ENCODE measurements around the gene C2CD4A. TPM values are rescaled to one million over a fixed set of nuclear protein-coding genes. Genes with fewer than 3 reads are reported as not detected.
A peak's percentile ranks its signal among the peaks of the same experiment; 100 is the strongest.

Gene C2CD4A
- total RNA-seq, 4 donors from 2014 or later = 0.33 TPM; not detected in 3

- peaks cover 13 to 30% (median 26%) of the 10 kb centered on the region in 4 donors for H3K4me1 ChIP-seq
- WGBS = 79% methylated on average over 5 of the region's 5 CpGs
- DNase-seq (ENCODE audit: extremely low spot score) = no peak
- H3K4me3 ChIP-seq = no peak overlapping the region
- no peak for TF ChIP-seq CTCF (IDR thresholded peaks at IDR 0.05)
- no peak for TF ChIP-seq POLR2AphosphoS5 (IDR thresholded peaks at IDR 0.05)
- no peak for TF ChIP-seq POLR2A (IDR thresholded peaks at IDR 0.05; ENCODE audit: low read depth)
- no peak for TF ChIP-seq EP300 (IDR thresholded peaks at IDR 0.05)
- no peak overlapping the region for H3K27ac ChIP-seq (replicated peaks in 1 of 4)
- no peaks in the 10 kb centered on the region for H3K36me3 ChIP-seq
- peaks cover 0 to 39% (median 11%) of the 10 kb centered on the region in 4 donors for H3K27me3 ChIP-seq
- intact Hi-C loops (cut with DNase I) = no loop called here
- no peaks in the 10 kb centered on the region for H3K9me3 ChIP-seq
Observed at GRCh38 chr15:62069551-62069950, 2.8 kb downstream of the C2CD4A start.

GRCh38 chr15:62071711-62072308 is 5.0 kb downstream of the C2CD4A start:
- Histone ChIP-seq H3K27me3 (peaks cover 0 to 30% (median 5%) of the 10 kb centered on the region in 4 donors), H3K4me3 (no peak overlapping the region), H3K4me1 (peaks cover 8 to 24% (median 21%) of the 10 kb centered on the region in 4 donors), H3K36me3 (no peaks in the 10 kb centered on the region), H3K27ac (replicated peaks in 1 of 4) (no peak overlapping the region), H3K9me3 (no peaks in the 10 kb centered on the region)
- DNase-seq (ENCODE audit: extremely low spot score) = no peak
- TF ChIP-seq POLR2AphosphoS5 (IDR thresholded peaks at IDR 0.05) (no peak), EP300 (IDR thresholded peaks at IDR 0.05) (no peak), CTCF (IDR thresholded peaks at IDR 0.05) (peak; percentile 61 to 73 (median 67)), POLR2A (IDR thresholded peaks at IDR 0.05; ENCODE audit: low read depth) (no peak)
- intact Hi-C loops (cut with DNase I) = no loop called here

- H3K9me3 ChIP-seq = no peaks in the 10 kb centered on the region
- no peaks in the 10 kb centered on the region for H3K36me3 ChIP-seq
- intact Hi-C loops (cut with DNase I) = loop anchor here (5.0 kb wide), 1 partner anchor 232 kb away; no protein-coding TSS in a partner anchor
- no peak for DNase-seq (ENCODE audit: extremely low spot score)
- no peaks in the 10 kb centered on the region for H3K4me1 ChIP-seq
- no peak overlapping the region for H3K27ac ChIP-seq (replicated peaks in 1 of 4)
- TF ChIP-seq POLR2AphosphoS5 (IDR thresholded peaks at IDR 0.05) = no peak
- no peak for TF ChIP-seq POLR2A (IDR thresholded peaks at IDR 0.05; ENCODE audit: low read depth)
- no peak for TF ChIP-seq EP300 (IDR thresholded peaks at IDR 0.05)
- TF ChIP-seq CTCF (IDR thresholded peaks at IDR 0.05) = no peak
- 83% methylated on average over 9 of the region's 9 CpGs for WGBS
- H3K4me3 ChIP-seq = no peak overlapping the region
- no peaks in the 10 kb centered on the region for H3K27me3 ChIP-seq
Observed at GRCh38 chr15:62075595-62076277, 9.0 kb downstream of the C2CD4A start.

GRCh38 chr15:62079594-62079993 is 12.8 kb downstream of the C2CD4A start:
- WGBS = 77% methylated on average over 4 of the region's 4 CpGs
- intact Hi-C loops (cut with DNase I) = loop anchor here (5.0 kb wide), 1 partner anchor 228 kb away; no protein-coding TSS in a partner anchor
- TF ChIP-seq POLR2A (IDR thresholded peaks at IDR 0.05; ENCODE audit: low read depth) = no peak
- TF ChIP-seq EP300 (IDR thresholded peaks at IDR 0.05) = no peak
- TF ChIP-seq CTCF (IDR thresholded peaks at IDR 0.05) = no peak
- TF ChIP-seq POLR2AphosphoS5 (IDR thresholded peaks at IDR 0.05) = no peak

More at GRCh38 chr15:62079594-62079993, 12.8 kb downstream of the C2CD4A start:
- H3K4me1 ChIP-seq = no peaks in the 10 kb centered on the region
- no peak overlapping the region for H3K27ac ChIP-seq (replicated peaks in 1 of 4)
- H3K36me3 ChIP-seq = no peaks in the 10 kb centered on the region
- H3K27me3 ChIP-seq = no peaks in the 10 kb centered on the region
- DNase-seq (ENCODE audit: extremely low spot score) = no peak
- H3K4me3 ChIP-seq = no peak overlapping the region
- H3K9me3 ChIP-seq = no peaks in the 10 kb centered on the region
